Breast epithelium (tissue), 3 donors: ENCODE results near the gene DLST.

ENCODE experiments used
- CTCF ChIP-seq, 3 donors: fragments of 450-650 bp; IDR thresholded peaks; one replicate each; pipeline ENCODE4 v1.5.1; 2016 to 2017; ENCODE audit warnings: antibody characterized with exemption in 3 of 3, mild to moderate bottlenecking in 3 of 3, moderate library complexity in 3 of 3
- POLR2AphosphoS5 ChIP-seq, 3 donors: sonication (generic); formaldehyde crosslinking; IDR thresholded peaks; one replicate each; pipeline ENCODE4 v1.6.1; 2017; ENCODE audit warnings: antibody characterized with exemption in 3 of 3

GRCh38 chr14:74868739-74869138, 13.0 kb upstream of the DLST start:
- TF ChIP-seq CTCF (IDR thresholded peaks at IDR 0.05) (no peak), POLR2AphosphoS5 (IDR thresholded peaks at IDR 0.05) (no peak)
